HG03196 (cell line): ENCODE measurements around the gene TMEM18.

Source experiments
- ATAC-seq: cut with Tn5 transposase; IDR thresholded peaks from one replicate; pipeline ENCODE4 v1.9.1; 2021; ENCODE audit not compliant: unreplicated experiment

Gene TMEM18

DNA sequence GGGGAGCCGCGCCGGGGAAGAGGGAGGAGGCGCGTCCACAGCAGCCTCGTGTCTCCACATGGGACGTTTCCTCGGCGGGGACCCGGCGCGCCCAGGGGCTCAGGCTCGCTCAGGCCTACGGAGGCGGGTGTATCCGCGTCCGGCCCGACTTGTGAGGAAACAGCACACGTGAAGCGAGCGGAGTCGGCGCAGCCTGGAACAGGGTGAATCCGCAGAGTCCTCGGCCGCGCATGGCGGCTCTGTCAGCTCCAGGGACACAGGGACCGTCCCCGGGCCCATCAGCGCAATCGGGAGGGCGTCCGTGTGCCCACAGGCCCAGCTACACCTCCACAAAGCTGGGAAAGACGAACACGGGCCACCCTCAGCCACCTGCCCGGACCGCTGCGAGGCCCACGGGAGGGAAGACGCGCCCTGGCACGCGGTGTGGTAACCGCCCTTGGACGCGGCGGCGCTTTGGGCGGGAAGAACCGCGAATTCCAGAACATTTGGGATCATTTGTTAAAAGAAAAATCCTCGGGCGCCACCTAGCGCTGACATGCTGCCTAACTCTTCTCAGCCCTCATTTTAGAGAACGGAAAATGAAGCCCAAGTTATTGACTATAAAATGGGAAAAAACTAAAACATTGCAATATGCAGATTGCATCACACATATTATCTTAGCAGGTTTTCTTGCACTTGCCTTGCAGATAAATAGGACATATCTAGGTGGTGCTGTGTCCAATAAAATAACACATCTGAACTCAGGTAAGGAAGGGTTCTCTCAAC lies 40.4 kb downstream of the TMEM18 start:
- no peak for ATAC-seq

DNA sequence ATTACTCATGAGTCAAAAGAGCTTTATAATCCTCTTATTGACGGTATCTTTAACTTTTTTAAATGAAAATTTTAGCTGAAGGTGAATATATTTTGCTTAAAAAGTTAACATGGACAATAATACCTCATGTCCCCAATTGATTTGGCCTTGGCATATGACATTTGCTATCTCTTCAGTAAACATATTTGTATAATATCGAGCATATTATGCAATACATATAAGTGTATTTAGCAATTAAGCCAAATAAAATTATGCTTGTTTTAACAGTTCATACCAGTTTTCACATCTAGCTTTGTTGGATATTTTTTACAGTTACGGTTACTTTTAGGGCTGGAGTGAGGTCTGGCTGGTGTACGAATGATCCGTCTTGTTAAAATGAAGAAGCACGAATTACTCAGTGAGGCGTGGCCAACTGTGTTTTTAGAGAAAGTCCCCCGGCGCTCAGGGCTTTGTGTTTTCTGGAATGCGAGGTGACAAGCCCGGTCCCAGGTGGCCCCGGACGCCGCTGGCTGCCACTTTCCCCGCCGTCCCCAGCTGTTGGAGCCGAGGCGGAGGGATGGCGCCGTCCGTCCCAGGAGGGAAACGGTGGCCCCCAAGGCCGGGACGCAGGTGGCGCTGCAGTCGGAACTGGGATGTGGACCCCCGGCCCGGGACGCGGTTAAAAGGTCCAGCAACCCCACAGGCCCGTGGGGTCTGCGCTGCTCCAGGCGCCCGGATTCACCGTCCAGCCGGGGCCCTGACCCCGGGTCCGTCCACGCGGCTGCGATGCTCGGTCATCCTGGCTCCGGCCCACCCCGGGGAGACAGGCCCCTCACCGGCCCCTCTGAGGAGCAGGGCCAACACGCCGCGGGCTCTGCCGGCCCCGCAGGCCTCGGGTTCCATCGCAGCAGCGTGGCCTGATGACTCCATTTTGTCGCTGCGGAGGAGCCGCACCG lies 41.3 kb downstream of the TMEM18 start:
- ATAC-seq = no peak

DNA sequence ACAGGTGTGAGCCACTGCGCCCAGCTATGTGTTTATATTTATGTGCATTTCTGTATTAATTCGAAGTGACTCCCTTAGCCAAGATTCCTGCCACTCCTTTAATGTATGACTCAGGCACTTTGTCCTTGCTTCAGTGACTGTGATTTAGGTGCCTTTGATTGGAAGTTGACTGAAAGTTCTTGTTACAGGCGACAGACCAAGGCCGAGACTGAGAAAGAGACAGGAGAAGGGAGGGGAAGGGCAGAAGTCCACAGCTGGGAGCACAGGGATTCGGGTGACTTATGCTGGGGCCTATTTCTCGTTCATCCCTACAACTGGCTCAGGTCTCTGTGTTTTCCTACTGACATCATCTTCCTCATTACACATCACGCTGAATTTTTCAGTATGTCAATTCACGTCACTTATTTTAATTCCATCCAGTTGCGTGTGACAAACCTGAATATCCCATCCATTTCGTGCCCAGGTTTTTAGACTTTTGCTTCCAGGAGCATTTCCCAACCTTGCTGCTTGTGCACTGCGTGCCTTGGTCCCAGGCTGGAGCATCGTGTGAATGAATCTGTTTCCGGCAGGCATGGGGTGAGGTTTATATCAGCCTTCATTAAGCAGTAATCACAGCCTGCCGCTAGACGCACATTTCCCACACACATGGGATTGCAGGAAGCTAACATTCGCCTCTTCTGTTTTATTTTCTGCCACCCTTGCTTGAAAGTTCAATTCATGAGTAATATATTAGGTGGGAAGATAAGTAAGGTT lies 42.4 kb downstream of the TMEM18 start:
- ATAC-seq = no peak

DNA sequence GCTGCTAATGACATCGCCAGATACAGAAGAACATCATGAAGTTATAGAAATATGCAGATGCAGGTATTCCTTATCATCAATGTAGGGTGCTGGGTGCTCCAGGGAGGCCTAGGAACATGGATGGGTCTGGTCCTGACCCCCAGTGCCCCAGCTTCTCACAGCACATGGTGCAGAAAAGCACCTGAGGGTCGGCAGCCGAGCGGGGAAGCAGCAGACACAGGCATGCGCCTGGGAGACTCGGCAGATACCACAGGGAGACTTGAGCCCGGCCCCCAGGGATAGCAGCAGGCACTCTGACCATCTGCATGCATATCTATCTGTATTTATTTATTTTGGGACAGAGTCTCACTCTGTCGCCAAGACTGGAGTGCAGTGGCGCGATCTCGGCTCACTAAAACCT lies 43.2 kb downstream of the TMEM18 start:
- ATAC-seq = no peak

DNA sequence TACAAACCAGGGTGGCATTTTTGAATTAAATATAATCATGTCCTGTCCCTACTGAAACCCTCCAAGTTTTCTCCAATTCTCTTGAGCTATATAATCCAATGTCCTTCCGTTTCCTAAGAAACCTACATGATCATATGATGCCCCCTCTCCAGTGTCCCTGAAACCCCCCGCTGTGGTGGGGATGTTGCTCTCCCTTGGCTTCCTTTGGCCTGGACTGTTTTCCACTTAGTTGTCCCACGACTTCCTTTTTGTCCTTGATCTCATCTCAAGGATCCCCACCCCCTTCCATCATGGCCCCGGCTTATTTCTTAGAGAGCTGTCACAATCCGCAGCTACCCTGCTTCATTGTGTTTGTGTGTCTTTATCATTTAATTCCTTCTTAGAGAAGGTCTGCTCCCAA lies 43.8 kb downstream of the TMEM18 start:
- no peak for ATAC-seq

DNA sequence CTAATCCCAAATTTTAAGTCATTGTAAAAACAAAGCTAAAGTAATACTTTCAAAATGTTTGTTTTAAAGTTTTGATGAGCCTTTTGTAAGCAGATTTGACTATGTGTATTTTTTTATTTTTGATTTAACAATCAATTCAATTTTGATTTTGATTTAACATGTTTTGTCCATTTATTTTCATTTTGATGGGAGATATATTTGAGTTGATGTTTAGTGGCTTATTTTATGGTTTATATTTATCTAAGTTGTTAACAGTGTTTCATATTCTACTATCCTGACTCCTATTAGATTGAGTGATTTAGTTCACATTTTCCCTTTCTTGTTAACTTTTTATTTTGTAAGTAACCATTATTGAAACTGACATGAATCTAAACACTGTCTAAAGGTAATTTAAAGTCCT lies 44.7 kb downstream of the TMEM18 start:
- no peak for ATAC-seq

DNA sequence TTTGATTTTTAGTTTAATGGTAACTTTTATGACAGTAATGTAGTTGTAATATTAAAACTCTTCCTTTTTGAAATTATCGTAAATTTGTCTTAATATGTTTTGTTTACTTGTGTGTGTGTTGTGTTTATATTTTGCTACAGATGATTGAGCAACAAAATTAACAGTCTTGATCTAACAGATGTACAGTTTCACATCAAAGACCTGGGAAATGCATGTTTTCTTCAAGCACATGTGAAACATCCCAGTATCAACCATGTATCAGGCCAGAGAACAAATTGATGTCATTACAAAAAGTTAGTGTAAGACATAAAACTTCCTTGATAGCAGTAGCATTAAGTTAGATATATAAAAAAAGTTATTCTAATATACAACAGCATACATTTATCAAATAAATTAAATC lies 45.5 kb downstream of the TMEM18 start:
- ATAC-seq = no peak

DNA sequence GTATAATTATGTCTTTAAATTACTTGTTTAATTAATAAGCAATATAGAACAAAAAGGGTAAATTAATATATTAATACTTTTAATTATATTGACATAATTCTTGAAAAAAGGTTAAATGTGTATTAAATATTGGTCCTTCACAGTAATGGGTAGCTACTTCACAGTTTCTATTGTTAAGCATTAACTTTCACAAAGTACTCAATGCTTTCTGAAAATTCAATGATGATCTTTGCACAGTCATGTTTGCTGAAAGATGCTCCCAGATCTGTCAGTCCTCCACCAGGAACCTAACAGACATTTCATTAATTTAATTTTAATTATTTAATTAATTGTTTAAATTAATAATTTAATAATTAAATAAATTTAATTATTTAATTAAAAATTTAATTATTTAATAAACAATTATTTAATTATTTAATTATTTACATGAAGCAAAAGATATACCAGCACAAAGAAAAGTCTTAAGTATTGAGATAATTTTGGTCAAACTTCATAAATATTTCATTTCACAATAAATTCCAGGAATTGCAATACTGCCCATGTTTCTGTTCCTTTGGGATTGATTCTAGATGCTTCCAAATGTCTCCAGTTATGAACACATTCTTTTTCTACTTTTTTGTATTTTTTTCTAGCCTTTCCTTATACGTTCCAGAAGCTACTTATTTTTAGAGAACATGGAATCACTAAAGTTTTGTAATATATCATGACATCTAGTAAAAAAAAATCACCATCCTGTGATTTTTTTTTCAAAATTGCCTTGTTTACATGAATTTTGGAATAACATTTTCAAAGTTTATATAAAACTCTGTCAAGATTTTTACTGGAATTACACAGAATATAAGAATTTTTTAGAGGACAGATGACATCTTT lies 46.5 kb downstream of the TMEM18 start:
- no peak for ATAC-seq

DNA sequence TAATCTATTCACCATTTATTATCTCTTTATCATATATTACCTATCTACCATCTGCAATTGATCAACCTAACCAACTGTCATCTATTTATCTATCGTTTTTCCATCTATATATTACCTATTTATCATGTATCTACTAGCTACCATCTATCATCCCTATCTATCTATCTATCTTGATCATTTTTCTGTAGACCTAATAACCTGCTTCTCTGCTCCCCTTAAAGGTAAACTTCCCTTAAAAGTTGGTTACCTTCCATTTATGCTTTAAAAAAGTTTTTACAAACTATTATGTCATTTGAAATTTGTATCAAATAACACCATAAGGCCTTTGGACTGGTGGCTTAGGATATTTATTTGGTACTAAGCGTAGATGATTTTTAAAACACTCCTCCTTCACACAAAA lies 47.2 kb downstream of the TMEM18 start:
- no peak for ATAC-seq

DNA sequence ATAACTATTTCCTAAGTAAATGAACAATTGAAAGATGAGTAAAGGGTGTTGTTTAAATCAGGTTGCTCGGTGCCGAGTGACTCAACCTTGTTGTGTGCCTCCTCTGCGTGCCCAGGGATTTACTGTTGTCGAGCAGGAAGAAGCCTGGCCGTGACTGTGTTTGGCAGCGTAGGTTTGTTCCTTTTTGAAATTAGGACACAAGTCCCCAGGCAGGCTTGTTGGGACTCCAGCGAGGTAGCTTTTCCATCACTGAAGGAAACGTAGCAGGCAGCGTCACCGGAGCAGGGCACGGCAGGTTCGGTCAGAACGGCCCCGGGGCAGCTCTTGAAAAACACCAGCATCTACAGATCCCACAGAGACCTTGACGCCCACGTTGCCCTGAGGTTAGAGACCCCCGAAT lies 48.6 kb downstream of the TMEM18 start:
- no peak for ATAC-seq

DNA sequence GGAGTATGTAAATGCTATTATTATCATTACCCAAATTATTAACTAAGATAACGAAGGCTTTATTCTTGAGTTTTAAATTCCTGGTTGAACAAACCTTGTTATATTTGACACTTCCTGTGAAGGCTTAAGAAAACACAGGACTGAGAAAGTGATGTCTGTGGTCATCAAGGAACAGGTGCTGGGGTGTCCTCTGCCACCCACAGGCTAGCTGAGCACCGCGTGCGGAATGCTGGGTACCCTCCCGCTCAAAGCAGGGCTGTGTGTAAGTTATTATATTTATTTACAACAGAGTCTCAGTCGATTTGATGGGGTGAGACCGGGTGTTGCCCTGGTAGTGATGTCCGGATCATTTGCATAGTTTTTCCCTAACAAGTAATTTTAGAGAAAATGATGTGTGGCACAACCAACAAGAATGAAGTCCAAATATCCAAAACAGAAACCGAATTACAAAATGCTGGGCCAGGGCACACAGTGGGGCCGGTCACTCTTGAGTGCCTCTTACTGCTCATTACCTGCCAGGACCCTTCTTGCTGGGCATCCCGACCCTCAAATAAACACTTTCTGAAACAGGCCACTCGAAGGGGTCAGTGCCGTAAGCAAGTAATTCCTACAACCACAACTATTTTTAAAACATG lies 49.2 kb downstream of the TMEM18 start:
- no peak for ATAC-seq

DNA sequence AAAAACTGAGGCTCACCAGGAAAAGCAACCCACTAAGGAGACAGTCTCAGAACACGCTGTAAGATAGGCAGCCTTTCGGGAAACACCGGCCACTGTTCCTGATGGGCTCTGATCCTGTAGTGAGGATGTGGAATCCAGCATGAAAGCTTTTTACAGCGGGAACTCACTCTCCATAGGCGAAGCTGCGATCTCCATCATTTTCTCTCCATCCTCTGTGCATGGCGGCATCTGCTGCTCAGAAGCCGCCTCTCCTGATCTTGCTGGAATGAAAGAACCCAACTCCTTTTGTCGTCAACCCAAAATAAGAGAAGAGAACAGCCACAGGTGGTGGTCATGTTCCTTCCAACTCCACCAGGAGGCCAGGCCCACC lies 49.9 kb downstream of the TMEM18 start:
- no peak for ATAC-seq

DNA sequence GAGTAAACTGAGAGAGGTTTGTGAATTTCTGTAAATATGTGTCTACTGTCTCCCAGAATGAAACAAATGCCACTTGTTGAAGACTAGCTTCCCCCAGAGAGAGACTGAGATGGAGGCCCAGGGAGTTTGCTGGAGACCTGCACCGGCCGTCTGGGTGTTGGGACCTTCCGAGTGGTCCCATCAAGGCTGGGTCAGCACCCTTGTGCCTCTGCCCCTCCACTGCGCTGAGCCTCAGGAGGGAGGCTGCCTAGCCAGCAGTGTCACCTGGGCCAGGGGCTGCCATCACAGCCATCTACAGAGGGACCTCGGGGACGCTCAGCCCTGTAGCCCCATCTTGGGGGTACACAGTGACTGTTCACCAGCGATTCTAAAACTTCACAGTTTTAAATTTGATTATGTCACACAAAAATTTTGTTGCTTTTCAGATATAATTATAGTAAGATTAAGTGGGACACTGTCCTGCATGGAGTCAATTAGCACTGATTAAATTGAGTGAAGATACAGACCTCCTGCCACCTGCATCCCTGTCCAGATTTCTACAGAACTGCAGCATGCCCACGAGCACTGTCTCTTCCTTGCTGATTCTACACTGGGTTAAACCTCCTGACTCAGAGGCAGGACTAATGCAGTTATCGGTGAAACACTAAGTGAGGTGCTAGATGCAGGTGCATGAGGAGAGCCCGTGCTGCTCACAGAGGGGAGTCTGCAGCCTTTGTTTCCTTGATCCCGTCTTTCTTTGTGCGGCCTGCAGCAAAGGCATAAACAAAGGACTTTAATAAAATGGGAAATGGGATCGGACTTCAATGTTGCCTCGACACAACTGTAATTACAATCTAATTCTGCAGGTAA lies 50.5 kb downstream of the TMEM18 start:
- no peak for ATAC-seq

DNA sequence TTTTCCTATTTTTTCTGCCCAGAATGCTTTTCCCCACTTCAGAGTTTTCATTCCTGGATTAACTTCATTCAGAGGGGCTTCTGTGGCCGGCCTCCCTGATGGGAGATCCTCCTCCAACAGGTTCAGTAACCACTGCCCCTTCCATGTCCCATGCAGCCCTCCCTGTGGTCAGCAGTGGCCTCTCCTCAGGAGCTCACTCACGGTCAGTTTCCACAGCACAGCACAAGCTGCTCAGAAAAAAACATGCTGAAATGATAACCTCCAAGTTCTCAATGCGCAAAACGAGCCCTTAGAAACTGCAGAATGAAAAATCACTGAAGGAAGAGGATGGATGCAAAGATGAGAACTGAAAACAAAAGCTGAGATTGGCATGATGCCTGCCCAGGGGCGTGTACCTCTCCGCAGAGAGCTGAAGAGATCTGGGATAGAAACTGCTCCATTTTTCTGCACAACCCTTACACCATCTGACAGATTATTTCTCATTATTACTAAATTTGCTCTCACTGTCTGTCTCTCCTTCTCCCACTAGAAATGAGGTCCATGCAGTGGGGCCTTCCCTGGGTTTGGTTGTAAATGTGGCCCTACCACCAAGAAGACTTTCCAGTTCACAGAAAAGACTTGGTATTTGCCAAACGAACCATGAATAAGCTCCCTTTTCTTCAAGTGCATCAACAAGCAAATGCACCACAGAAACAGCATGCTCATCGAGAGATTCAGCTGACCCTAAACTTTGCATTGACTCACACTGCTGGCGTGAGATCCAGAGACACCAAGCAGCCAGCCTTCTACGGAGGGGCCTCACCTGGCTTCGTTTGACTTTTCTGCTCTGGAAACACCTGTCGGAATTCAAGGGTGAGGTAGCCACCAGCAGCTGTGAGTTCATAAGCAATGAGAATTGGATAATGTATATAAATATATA lies 51.5 kb downstream of the TMEM18 start:
- no peak for ATAC-seq

DNA sequence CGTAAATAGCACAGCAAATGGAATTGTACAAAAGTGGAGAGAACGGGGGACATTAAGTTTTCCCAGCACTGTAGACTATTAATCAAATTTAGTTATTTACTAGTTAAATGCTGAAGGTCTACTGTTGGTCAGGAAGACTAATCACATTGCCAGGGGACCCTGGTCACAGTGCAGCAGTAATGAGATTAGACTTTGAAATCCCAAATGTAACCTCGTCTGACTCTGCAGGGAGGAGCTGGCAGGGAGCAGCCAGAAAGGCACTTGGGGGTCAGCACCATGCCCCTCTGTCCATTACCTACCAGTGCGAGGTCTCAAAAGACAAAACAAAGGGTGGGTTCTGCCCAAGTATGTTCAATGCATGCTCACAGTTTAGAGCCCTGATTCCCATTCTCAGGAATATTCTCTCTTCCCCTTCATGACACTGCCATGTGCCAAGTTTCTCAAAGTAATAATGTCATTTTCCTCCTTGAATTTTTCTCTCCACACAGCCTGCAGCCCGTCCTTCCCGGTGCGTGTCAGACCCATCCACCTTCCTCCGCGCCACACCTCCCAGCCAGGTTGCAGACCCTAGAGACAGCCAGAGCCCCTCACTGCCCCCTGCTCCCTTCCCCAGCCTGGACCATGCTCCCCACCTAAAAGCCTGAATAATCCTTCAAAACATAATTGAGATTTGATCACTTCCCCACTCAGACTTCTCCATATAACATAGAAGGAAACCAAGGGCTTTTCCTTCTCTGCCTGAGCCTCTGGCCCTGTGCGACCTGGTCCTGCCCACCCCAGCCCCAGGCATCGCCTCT lies 52.5 kb downstream of the TMEM18 start:
- no peak for ATAC-seq

DNA sequence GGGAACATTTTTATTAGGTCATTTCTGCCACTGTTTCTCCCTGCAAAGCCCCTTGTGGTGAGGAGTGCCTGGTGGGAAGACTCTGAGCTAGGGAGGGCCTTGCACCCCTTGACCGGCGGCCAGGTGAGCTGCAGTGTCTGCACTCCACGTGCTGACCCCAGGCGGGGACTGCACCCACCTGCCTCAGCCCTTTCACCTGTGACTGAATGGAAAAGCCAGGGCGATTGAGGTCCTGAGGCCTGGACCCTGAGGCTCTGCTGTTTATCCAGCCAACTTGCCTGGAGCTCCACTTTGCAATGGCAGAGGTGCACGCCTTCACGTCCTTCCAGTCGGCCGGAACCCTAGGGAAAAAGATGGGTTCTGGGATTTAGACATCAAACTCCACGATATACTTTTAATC lies 53.1 kb downstream of the TMEM18 start:
- no peak for ATAC-seq

DNA sequence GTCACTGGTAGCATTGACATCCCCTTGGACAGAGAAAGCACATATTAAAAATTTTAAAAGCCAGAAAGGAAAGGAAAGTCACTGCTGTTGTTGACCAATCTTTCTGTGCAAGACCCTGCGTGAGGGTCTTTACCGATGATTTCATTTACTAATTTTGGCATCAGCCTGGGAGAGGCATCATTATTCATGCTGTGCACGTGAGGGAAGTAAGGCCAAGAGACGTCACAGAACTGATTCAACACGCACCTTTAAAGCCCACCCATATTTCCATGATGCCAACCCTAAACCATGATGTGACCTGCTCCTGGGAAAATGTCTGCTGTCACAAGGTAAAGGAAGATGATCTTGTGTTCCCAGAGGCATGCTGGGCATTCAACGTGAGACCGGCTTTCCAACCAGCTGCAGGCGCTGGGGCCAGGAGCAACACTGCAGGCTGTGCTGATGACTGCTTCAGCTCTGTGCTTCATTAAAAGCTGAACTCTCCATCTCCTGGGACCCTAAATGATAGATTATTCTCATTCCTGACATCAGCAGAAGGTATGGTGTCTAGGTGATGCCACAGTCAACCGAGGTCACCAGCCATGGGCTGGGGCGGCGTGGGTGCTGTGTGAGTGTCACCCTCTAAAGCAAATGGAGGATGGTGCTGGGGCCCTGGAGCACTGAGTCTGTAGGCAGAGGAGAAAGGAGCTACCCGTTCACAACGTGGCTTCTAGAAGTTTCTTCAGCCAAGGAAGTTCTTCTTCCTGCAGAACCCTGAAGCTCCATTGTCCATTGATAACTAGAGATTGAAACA lies 53.9 kb downstream of the TMEM18 start:
- ATAC-seq = no peak
